GM12801 (cell line): Measurements from ENCODE around the gene INS.

Experiments
- CTCF ChIP-seq: IDR thresholded peaks from one replicate; pipeline ENCODE4 v1.5.1; 2011; ENCODE audit warnings: control low read depth; ENCODE audit not compliant: insufficient read length; ENCODE audit errors: extremely low read depth

Gene INS

GRCh38 chr11:2164861-2165555 is 4.0 kb upstream of the INS start:
- no peak for TF ChIP-seq CTCF

GRCh38 chr11:2164081-2164480 is 3.1 kb upstream of the INS start:
- no peak for TF ChIP-seq CTCF

GRCh38 chr11:2163428-2163978 is 2.5 kb upstream of the INS start:
- no peak for TF ChIP-seq CTCF

- TF ChIP-seq CTCF, result no peak
Observed at GRCh38 chr11:2159536-2160413, 1.2 kb downstream of the INS start.

GRCh38 chr11:2158966-2159365 is 2.0 kb downstream of the INS start:
- TF ChIP-seq CTCF, result no peak

GRCh38 chr11:2158296-2158737 is 2.7 kb downstream of the INS start:
- no peak for TF ChIP-seq CTCF

GRCh38 chr11:2157294-2158040 is 3.5 kb downstream of the INS start:
- no peak for TF ChIP-seq CTCF
